SK-N-SH (cell line): ENCODE data around the gene CCDC126. TPM values are rescaled to one million over a fixed set of nuclear protein-coding genes. Genes with fewer than 3 reads are reported as not detected.
"Not testable (repeated sequence)": the region's sequence is repeated elsewhere in the genome, so short reads cannot be mapped to it uniquely, and the experiment has no call there.

Source experiments
- CTCF ChIA-PET: fragments of 300-600, 350-600 bp; formaldehyde crosslinking; extraction: SDS; loops from one replicate; lab custom pipeline; 2021; lab: Yijun Ruan, JAX
- POLR2A ChIA-PET: fragments of 350-600 bp; sonication (Branson Sonifier 250); formaldehyde crosslinking; extraction: SDS; loops from one replicate; lab custom pipeline; 2020; ENCODE audit warnings: antibody characterized with exemption, inconsistent platforms; lab: Yijun Ruan, JAX
- DNase-seq: peaks from one replicate; pipeline ENCODE4 v3.0.0; 2012
- H2AFZ ChIP-seq: fragments of 200-600 bp; sonication (generic); 2 replicates; pipeline ENCODE4 v1.8.1; 2016; ENCODE audit warnings: antibody characterized with exemption, mild to moderate bottlenecking, low read depth
- H3F3A ChIP-seq: fragments of 200-600 bp; sonication (generic); replicated peaks from 2 replicates; pipeline ENCODE3; 2016; ENCODE audit warnings: antibody characterized with exemption, mild to moderate bottlenecking; ENCODE audit not compliant: insufficient read depth
- H3K27ac ChIP-seq, 2 experiments: fragments of 200-500 bp in 1 of 2; fragments of 200-600 bp in 1 of 2; sonication (Bioruptor generic) in 1 of 2; sonication (generic), shearing (Covaris generic) in 1 of 2; 2 replicates each; pipeline versions ENCODE4 v1.5.1 to v1.6.1; 2014 to 2016; ENCODE audit warnings: low read depth in 2 of 2, inconsistent platforms in 1 of 2, low read length in 1 of 2, mild to moderate bottlenecking in 1 of 2, mixed read lengths in 1 of 2
- H3K27me3 ChIP-seq: fragments of 200-600 bp; sonication (generic), shearing (Covaris generic); 2 replicates; pipeline ENCODE4 v1.6.1; 2016; ENCODE audit warnings: mixed run types; ENCODE audit not compliant: insufficient read depth
- H3K36me3 ChIP-seq, 2 experiments: fragments of 200-500 bp in 1 of 2; fragments of 200-600 bp in 1 of 2; sonication (Bioruptor generic) in 1 of 2; sonication (generic) in 1 of 2; replicated peaks in 1 of 2; 2 replicates each; pipeline versions ENCODE3 to v1.5.1; 2014 to 2016; ENCODE audit warnings: low read length in 1 of 2, mild to moderate bottlenecking in 1 of 2; ENCODE audit not compliant: insufficient read depth in 2 of 2, control insufficient read depth in 1 of 2
- H3K4me1 ChIP-seq, 2 experiments: fragments of 200-500 bp in 1 of 2; fragments of 200-600 bp in 1 of 2; sonication (Bioruptor generic) in 1 of 2; sonication (generic), shearing (Covaris generic) in 1 of 2; 2 replicates each; pipeline versions ENCODE4 v1.5.1 to v1.6.1; 2014 to 2016; ENCODE audit warnings: low read depth in 1 of 2, low read length in 1 of 2, mixed run types in 1 of 2; ENCODE audit not compliant: insufficient read depth in 2 of 2, control insufficient read depth in 1 of 2
- H3K4me2 ChIP-seq: fragments of 200-600 bp; sonication (generic), shearing (Covaris generic); 2 replicates; pipeline ENCODE4 v1.6.1; 2017; ENCODE audit warnings: mixed run types
- H3K4me3 ChIP-seq, 2 experiments: fragments of 200-500 bp in 1 of 2; fragments of 200-600 bp in 1 of 2; sonication (Bioruptor generic) in 1 of 2; sonication (generic), shearing (Covaris generic) in 1 of 2; 2 replicates each; pipeline versions ENCODE4 v1.5.1 to v1.8.1; 2014 to 2016; ENCODE audit warnings: low read depth in 2 of 2, inconsistent platforms in 1 of 2, low read length in 1 of 2, mild to moderate bottlenecking in 1 of 2, mixed read lengths in 1 of 2, moderate library complexity in 1 of 2
- H3K79me2 ChIP-seq: fragments of 200-600 bp; sonication (generic); 2 replicates; pipeline ENCODE4 v1.8.1; 2017; ENCODE audit warnings: mild to moderate bottlenecking; ENCODE audit not compliant: insufficient read depth
- H3K9ac ChIP-seq: fragments of 200-600 bp; sonication (generic); 2 replicates; pipeline ENCODE4 v1.6.1; 2017; ENCODE audit warnings: mixed run types
- H3K9me2 ChIP-seq: fragments of 200-600 bp; sonication (generic); 2 replicates; pipeline ENCODE4 v1.6.1; 2017; ENCODE audit warnings: mixed run types
- H3K9me3 ChIP-seq: fragments of 200-600 bp; sonication (generic); 2 replicates; pipeline ENCODE4 v1.6.1; 2017; ENCODE audit warnings: mixed run types, mild to moderate bottlenecking, moderate library complexity
- H4K20me1 ChIP-seq: fragments of 200-600 bp; sonication (generic); 2 replicates; pipeline ENCODE4 v1.6.1; 2017; ENCODE audit warnings: mild to moderate bottlenecking, mixed run types; ENCODE audit not compliant: insufficient read depth
- ELF1 ChIP-seq: IDR thresholded peaks from 2 replicates; pipeline ENCODE4 v1.4.0; 2012
- EZH2phosphoT487 ChIP-seq: fragments of 200-600 bp; sonication (generic); IDR thresholded peaks from 2 replicates; pipeline ENCODE4 v1.6.1; 2017; ENCODE audit warnings: low read depth, mixed run types, mild to moderate bottlenecking, antibody characterized with exemption, moderate library complexity, borderline replicate concordance
- FOSL2 ChIP-seq: IDR thresholded peaks from 2 replicates; pipeline ENCODE4 v1.4.0; 2012; ENCODE audit warnings: low read depth, mild to moderate bottlenecking, moderate library complexity, borderline replicate concordance
- JUND ChIP-seq: IDR thresholded peaks from 2 replicates; pipeline ENCODE4 v1.4.0; 2012
- NRF1 ChIP-seq: IDR thresholded peaks from 2 replicates; pipeline ENCODE4 v1.6.1; 2012; ENCODE audit warnings: low read depth, mild to moderate bottlenecking, low read length
- RAD21 ChIP-seq: IDR thresholded peaks from 2 replicates; pipeline ENCODE4 v1.6.1; 2012; ENCODE audit warnings: mild to moderate bottlenecking, low read length
- RCOR1 ChIP-seq: fragments of 150-350 bp; IDR thresholded peaks from 2 replicates; pipeline ENCODE4 v1.6.1; 2017; ENCODE audit warnings: antibody characterized with exemption, low read length
- SIN3A ChIP-seq: IDR thresholded peaks from 2 replicates; pipeline ENCODE4 v1.6.1; 2012; ENCODE audit warnings: low read depth, mild to moderate bottlenecking, low read length, moderate library complexity, borderline replicate concordance
- SMC3 ChIP-seq: IDR thresholded peaks from 2 replicates; pipeline ENCODE4 v1.6.1; 2012; ENCODE audit warnings: low read depth, low read length, improper control_type of control experiment
- TCF12 ChIP-seq: IDR thresholded peaks from 2 replicates; pipeline ENCODE4 v1.4.0; 2012
- TEAD4 ChIP-seq: IDR thresholded peaks from 2 replicates; pipeline ENCODE4 v1.4.0; 2012; ENCODE audit warnings: mild to moderate bottlenecking, borderline replicate concordance; ENCODE audit not compliant: insufficient read depth
- YY1 ChIP-seq: IDR thresholded peaks from 2 replicates; pipeline ENCODE4 v1.4.0; 2012; ENCODE audit warnings: low read depth, mild to moderate bottlenecking
- WGBS: methylation state at CpG from one replicate; pipeline ENCODE4 v1.1.6; 2017; ENCODE audit warnings: low lambda C conversion rate; 5-methylcytosine and 5-hydroxymethylcytosine counted together
- polyA plus RNA-seq, 3 experiments: library from polyadenylated mRNA; depleted of rRNA; stranded (reverse); fragments of >200 nt; gene quantifications; 2 replicates each; pipeline ENCODE4 v1.2.3, GENCODE V29; 2012
- TF ChIP-seq, protein P1 (sequence below): IDR thresholded peaks from 2 replicates; pipeline ENCODE4 v1.4.0; 2012; ENCODE audit warnings: low read depth, borderline replicate concordance
- TF ChIP-seq, protein P2 (sequence below): fragments of 200-600 bp; sonication (generic); IDR thresholded peaks from 2 replicates; pipeline ENCODE4 v1.6.1; 2017; ENCODE audit warnings: antibody characterized with exemption, mild to moderate bottlenecking, moderate library complexity

The CCDC126 gene
- polyA plus RNA-seq, 1 of the 3 experiments (the other 2 are of a cell fraction) = 5.5 TPM

DNA sequence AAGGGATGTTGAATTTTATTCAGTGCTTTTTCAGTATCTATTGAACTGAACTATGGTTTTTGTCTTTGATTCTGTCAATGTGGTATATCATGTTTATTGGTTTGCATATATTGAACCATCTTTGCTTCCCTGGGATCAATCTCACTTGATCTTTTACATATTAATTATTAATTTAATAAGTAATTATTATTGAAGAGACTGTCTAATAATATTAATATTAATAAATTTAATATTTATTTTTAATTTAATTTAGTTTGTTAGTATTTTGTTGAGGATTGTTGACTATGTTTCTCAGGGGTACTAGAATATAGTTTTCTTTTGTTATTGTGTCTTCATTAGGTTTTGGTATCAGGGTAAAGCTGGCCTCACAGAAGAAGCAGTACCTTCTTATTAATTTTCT, 38.9 kb upstream of the CCDC126 start:
- H2AFZ ChIP-seq = no peak overlapping the region
- no peaks in the 10 kb centered on the region for H4K20me1 ChIP-seq
- H3K27ac ChIP-seq = no peak overlapping the region
- CTCF ChIA-PET = interaction anchor here (1.0 to 2.4 kb wide), 2 partner anchors 12 to 13 kb away, joined by 4 to 15 read pairs; no protein-coding TSS in a partner anchor
- DNase-seq = no peak
- H3K9me3 ChIP-seq = no peaks in the 10 kb centered on the region
- no peaks in the 10 kb centered on the region for H3F3A ChIP-seq
- TF ChIP-seq FOSL2 (no peak), RCOR1 (no peak), TEAD4 (no peak), SIN3A (no peak), JUND (no peak)
- TF ChIP-seq, protein P1, sequence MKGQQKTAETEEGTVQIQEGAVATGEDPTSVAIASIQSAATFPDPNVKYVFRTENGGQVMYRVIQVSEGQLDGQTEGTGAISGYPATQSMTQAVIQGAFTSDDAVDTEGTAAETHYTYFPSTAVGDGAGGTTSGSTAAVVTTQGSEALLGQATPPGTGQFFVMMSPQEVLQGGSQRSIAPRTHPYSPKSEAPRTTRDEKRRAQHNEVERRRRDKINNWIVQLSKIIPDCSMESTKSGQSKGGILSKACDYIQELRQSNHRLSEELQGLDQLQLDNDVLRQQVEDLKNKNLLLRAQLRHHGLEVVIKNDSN = no peak
- no peaks in the 10 kb centered on the region; the same call in 1 of the 2 replicates for H3K27me3 ChIP-seq
- H3K4me3 ChIP-seq = no peak overlapping the region
- no peaks in the 10 kb centered on the region for H3K4me1 ChIP-seq
- H3K36me3 ChIP-seq = no peaks in the 10 kb centered on the region
- no peaks in the 10 kb centered on the region for H3K9me2 ChIP-seq
- H3K79me2 ChIP-seq = no peaks in the 10 kb centered on the region
- no peak overlapping the region for H3K9ac ChIP-seq
- POLR2A ChIA-PET = no interaction called here
- H3K4me2 ChIP-seq = no peak overlapping the region

- Histone ChIP-seq H3F3A (peaks cover 3% of the 10 kb centered on the region), H3K27ac (no peak overlapping the region), H3K27me3 (no peaks in the 10 kb centered on the region), H3K4me3 (no peak overlapping the region; a peak in 1 of 4 replicates), H3K79me2 (no peaks in the 10 kb centered on the region), H3K9me2 (no peaks in the 10 kb centered on the region), H3K4me2 (no peak overlapping the region), H3K36me3 (no peaks in the 10 kb centered on the region), H4K20me1 (no peaks in the 10 kb centered on the region), H3K4me1 (no peaks in the 10 kb centered on the region; a peak in 1 of 4 replicates), H3K9me3 (no peaks in the 10 kb centered on the region), H3K9ac (no peak overlapping the region), H2AFZ (peak overlapping the region; percentile 19; the same call in 1 of the 2 replicates)
- TF ChIP-seq ELF1 (no peak), SMC3 (peak; percentile 100), NRF1 (peak; percentile 38; the same call in 1 of the 2 replicates), FOSL2 (no peak), YY1 (no peak), SIN3A (no peak), EZH2phosphoT487 (no peak), TCF12 (0 out of 2 replicates have a peak, but pooled peaks have one; percentile 5), RAD21 (peak; percentile 100)
- TF ChIP-seq, protein P2, sequence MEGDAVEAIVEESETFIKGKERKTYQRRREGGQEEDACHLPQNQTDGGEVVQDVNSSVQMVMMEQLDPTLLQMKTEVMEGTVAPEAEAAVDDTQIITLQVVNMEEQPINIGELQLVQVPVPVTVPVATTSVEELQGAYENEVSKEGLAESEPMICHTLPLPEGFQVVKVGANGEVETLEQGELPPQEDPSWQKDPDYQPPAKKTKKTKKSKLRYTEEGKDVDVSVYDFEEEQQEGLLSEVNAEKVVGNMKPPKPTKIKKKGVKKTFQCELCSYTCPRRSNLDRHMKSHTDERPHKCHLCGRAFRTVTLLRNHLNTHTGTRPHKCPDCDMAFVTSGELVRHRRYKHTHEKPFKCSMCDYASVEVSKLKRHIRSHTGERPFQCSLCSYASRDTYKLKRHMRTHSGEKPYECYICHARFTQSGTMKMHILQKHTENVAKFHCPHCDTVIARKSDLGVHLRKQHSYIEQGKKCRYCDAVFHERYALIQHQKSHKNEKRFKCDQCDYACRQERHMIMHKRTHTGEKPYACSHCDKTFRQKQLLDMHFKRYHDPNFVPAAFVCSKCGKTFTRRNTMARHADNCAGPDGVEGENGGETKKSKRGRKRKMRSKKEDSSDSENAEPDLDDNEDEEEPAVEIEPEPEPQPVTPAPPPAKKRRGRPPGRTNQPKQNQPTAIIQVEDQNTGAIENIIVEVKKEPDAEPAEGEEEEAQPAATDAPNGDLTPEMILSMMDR = peak; percentile 98
- 56% methylated on average over 5 of the region's 5 CpGs for WGBS
- CTCF ChIA-PET = interaction anchor here (0.7 to 13.6 kb wide), 41 partner anchors 9 to 1098 kb away, joined by 3 to 188 read pairs (median 4); partner anchors contain the start of genes CCDC126, FAM221A, NPY and STK31
- DNase-seq = peak; percentile 88
- POLR2A ChIA-PET = no interaction called here
Observed at GRCh38 chr7:23570592-23571200, 26.5 kb upstream of the CCDC126 start.

- CTCF ChIA-PET = interaction anchor here (0.6 to 2.7 kb wide), 4 partner anchors 8 to 130 kb away, joined by 3 to 10 read pairs (median 4); no protein-coding TSS in a partner anchor
- DNase-seq, POLR2A ChIA-PET, H3K79me2 ChIP-seq, H2AFZ ChIP-seq, H3K4me2 ChIP-seq, H3K27me3 ChIP-seq, H3F3A ChIP-seq, H3K36me3 ChIP-seq, H4K20me1 ChIP-seq, H3K27ac ChIP-seq, H3K9me3 ChIP-seq, H3K4me3 ChIP-seq, H3K9me2 ChIP-seq, H3K4me1 ChIP-seq, H3K9ac ChIP-seq: not testable (repeated sequence)
- WGBS = 95% methylated on average over 1 of the region's 1 CpG
Observed at GRCh38 chr7:23581975-23582374, 15.2 kb upstream of the CCDC126 start.

GRCh38 chr7:23585304-23585703, 11.9 kb upstream of the CCDC126 start:
- H4K20me1 ChIP-seq, CTCF ChIA-PET, H3K4me2 ChIP-seq, H3K9me2 ChIP-seq, POLR2A ChIA-PET, H3K79me2 ChIP-seq, DNase-seq, H3K9ac ChIP-seq, H3K36me3 ChIP-seq, H3K4me3 ChIP-seq, H2AFZ ChIP-seq, H3K4me1 ChIP-seq, H3K27me3 ChIP-seq, H3F3A ChIP-seq, H3K27ac ChIP-seq, H3K9me3 ChIP-seq: not testable (repeated sequence)
- 85% methylated on average over 10 of the region's 10 CpGs for WGBS
